Panc1 (cell line): ENCODE results near the gene ZNF816.

ENCODE experiments used
- CTCF ChIP-seq: fragments of 450-650 bp; IDR thresholded peaks from 2 replicates; pipeline ENCODE4 v1.5.1; 2017; ENCODE audit warnings: mild to moderate bottlenecking
- POLR2AphosphoS5 ChIP-seq: IDR thresholded peaks from 2 replicates; pipeline ENCODE4 v1.6.1; 2012; ENCODE audit warnings: mild to moderate bottlenecking, low read depth, low read length, moderate library complexity
- REST ChIP-seq, 2 experiments: IDR thresholded peaks; 2 replicates each; pipeline ENCODE4 v1.6.1; 2011 to 2012; ENCODE audit warnings: low read depth in 2 of 2, control low read depth in 1 of 2, low read length in 1 of 2, mild to moderate bottlenecking in 1 of 2, moderate library complexity in 1 of 2; ENCODE audit not compliant: insufficient read depth in 1 of 2
- SIN3A ChIP-seq: IDR thresholded peaks from 2 replicates; pipeline ENCODE4 v1.6.1; 2012; ENCODE audit warnings: low read depth, mild to moderate bottlenecking, low read length, moderate library complexity, borderline replicate concordance; ENCODE audit not compliant: insufficient read depth

DNA sequence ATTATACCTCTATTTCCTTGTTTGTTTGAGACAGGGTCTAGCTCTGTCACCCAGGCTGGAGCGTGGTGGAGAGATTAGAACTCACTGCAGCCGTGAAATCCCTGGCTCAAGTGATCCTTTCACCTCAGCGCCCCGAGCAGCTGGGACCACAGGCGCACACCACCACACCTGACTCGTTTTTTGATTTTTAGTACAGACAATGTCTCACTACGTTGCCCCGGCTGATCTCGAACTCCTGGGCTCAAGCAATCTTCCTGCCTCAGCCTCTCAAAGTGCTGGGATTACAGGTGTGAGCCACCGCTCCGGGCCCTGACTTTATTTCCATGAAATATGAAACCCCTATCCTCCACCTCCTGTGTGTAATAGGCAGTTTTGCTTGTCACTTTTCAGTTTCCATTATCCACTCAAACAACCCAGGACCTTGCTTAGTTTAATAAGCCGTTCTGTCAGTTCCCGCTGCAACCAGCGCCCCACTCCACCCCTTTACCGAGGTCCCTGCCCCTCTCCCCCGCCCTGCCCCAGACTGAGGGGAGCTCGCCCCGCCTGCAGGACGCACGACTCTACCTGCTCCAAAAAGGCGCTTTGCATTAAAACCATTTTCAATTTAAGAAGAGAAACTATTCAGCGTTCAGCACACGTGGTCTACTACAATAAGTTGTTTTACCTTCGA, 16.9 kb downstream of the ZNF816 start:
- TF ChIP-seq POLR2AphosphoS5, result no peak
- no peak for TF ChIP-seq CTCF
- no peak for TF ChIP-seq SIN3A
- no peak for TF ChIP-seq REST (IDR thresholded peaks at IDR 0.05; ENCODE audit: insufficient read depth in 1 of 2, low read depth in 2 of 2, low read length in 1 of 2)
